ENCODE data around the gene FAF2. TPM values are rescaled to one million over a fixed set of nuclear protein-coding genes. Genes with fewer than 3 reads are reported as not detected.
"Not testable (repeated sequence)": the region's sequence is repeated elsewhere in the genome, so short reads cannot be mapped to it uniquely, and the experiment has no call there.

FAF2 gene
- 34.1 TPM for polyA plus RNA-seq (2013, experiment 1 of 2; ENCODE audit: insufficient read length)
- polyA plus RNA-seq (2013, experiment 2 of 2; ENCODE audit: insufficient read length), result 27.1 TPM

GRCh38 chr5:176447978-176448608 is at the start of gene FAF2:
FAF2 (plus strand) TSS chr5:176448385; CDS start chr5:176448408, 23 bp downstream.
- peak; percentile 98 for DNase-seq

DNA sequence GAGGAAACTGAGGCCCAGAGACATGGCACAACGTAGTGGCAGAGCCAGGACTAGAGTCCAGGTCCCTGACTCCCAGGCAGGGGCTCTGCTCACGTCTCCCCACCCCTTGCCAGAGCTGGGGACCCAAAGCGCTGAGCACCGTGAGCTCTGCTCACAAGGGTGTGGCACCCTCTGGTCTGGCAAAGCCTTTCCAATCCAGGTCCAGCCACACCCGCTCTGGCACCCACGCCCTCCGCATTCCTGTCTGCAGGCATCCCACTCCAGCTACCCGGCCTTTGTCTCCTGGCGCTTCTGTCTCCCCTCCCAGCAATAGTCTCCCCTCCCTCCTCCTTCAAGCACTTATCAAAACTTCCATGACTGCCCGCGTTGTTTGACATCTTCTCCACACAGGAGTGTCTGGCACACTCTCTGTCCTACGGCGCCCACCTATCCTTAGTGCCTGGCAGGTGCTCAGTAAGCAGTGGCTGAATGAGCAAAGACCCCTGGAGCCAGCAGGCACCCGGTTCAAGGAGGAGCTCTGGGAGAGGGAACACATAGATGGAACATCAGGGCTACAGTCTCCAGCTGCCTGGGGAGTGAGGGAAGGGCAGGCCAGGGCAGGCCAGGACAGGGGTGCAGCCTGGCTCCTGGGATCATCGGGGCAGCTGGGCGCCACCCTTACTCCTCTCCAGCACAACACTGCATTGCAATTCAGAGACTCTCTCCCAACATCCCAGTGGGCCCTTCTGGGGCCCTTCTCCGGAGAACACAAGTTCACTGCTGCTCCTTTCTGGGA is 47.6 kb upstream of the FAF2 start:
- DNase-seq, result no peak

GRCh38 chr5:176401281-176402205 is 46.6 kb upstream of the FAF2 start:
- DNase-seq, result no peak

DNA sequence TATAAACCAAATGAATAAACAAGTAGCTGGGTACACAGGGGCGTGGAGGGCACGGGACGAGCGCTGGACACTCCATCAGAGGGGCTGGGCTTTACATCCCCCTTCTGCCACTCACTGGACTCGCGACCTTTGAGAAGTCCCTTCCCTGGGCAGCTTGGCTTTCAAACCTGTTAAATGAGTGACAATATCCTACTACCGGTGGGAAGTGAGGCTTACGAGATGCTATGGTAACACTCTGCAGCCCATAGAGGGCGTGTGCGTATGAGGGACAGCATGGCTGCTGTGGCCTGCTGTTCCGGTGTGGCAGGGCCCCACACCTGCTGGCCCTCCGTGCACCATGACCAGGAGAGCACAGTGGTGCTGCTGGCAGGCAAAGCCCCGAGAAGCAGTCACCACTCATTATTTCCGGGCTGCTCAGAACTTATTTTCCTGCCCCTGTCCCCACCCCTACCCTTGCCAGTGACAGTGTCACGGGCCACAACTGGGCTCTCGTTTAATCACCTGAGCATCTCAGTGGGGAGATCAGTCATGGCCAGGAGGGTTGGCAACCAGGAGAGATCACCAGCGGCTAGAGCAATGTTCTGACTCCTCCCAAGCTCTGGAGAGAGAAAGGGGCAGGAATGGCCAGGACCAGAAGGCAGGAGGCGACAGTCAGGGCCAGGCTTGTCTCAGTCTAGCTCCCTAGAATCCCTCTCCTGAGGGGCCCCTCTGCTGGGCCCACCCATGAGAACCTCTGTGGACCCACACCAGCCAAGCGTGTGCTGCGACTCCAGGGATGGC is 42.3 kb upstream of the FAF2 start:
- no peak for DNase-seq

DNA sequence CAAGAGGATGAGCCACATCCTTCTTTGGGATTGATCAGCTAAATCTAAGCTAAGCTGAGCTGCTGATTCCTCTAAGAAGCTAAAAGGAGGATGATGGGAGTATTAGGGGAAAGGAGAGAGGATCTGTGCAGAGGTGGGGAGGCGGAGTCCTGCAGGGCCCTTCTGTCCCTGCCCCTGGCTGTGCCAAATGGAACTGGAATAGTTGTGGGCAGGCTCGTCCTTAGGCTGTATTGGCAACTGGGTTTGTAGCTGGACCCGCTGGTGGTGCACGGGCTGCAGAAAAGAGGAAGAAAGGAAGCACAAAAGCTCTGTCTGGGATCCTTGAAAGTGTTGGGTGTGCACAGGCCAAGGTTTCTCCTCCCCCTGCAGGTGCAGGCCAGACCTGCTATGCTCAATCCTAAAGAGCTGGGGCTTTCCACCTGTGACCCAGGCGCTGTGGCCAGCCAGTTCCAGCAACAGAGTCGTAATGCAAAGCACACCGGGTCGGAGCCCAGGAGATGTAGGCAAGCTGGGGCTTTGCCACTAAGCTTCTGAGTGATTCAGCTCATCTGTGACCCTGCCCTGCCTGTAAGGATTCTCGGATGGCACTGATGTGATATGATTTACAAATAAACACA is 41.6 kb upstream of the FAF2 start:
- no peak for DNase-seq

DNA sequence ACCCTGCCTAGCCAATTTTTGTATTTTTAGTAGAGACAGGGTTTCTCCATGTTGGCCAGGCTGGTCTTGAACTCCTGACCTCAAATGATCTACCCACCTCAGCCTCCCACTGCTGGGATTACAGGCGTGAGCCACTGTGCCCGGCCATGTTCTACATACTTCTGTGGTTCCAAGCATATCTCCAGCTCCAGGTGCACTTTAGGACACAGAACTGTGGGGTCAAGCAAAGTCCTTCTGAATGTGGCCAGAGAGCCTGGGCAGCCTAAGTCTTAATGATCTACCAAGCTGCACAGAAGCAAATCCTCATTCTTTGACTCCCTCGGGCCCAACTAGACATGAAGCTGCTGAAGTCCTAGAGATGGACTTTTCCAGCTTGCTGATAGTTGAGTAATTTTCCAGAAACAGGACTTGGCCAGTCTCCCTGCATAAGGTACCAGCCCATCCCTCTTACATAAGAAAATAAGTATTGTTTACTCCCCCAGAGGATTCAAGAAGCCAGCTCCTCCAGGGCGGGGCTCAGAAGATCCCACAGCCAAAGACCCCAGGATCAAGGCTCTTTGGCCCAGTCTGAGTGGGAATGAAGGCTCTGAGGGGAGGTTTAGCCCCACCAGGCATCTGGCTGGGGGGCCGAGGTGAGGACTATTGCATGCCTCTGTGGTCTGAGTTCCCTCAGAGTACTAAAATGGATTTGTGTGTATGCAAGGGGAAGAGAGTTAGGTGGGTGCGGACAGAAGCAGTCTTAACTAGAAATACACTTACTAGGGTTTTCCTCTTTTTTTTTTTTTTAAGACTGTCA is 40.5 kb upstream of the FAF2 start:
- no peak for DNase-seq

- DNase-seq, result not testable (repeated sequence)
These were observed 40.0 kb upstream of the FAF2 start for GRCh38 chr5:176408252-176408573.

DNA sequence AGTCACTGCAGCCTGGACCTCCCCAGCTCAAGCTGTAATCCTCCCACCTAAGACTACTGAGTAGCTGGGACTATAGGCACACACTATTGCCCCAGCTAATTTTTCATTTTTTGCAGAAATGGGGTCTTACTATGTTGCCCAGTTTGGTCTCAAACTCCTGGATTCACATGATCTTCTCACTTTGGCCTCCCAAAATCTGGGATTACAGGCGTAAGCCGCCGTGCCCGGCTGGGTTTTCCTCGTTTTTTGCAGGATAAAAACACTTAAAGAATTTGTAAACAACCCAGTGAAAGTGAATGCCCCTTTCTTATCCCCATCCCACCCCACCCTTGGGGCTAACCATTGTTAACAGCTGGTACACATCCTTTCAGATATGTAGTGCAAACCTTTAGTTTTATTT is 39.6 kb upstream of the FAF2 start:
- DNase-seq, result no peak

DNA sequence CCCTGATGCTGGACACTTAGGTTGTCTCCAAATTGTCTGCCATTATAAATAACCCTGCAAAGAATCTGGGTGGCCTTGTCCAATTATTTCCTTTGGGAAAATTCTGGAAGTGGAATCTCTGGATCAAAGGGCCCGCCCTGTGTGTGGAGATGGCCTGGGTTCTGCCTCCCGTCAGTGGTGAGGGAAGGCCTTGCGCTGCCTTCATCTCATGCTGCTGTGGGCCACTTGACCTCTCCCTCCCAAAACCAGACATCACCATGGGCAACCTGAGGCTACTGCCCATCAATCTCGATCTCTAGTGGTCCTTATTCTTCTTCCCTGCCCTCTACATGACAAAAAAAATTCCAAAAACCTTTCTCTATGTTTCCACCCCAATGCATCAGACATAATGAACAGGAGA is 38.4 kb upstream of the FAF2 start:
- DNase-seq, result no peak

DNA sequence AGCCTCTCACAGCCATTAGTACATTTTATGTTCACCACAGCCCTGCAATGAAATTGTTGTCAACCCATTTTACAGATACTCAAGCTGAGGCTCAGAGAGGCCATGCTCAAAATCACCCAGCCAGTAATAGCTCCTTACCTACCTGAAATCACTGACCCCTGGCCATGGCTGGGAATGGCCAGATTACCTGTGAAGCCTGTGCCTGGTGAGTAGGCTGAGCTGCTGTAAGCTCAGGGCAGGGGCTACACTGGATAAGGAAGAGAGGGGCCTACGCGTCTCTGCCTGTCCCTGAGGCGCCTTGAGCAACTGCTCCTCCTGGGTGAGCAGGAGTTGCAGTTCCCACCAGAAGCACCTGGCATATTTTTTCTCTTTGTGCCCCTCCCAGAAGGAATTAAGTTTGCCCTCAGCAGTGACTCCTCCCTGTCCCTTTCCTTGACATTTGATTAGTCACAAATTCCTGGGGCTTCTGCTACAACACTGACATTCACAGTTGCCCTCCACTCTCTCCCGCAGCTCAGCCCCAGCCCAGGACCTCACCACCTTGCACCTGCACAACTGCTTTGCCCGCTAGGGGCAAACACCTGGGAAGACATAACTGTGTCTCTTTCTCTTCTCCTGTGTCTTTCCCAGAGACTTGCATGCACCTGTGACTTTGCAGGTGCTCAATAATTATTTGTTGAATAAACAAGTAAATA is 37.6 kb upstream of the FAF2 start:
- no peak for DNase-seq

- DNase-seq, result no peak
These were observed 35.5 kb upstream of the FAF2 start for GRCh38 chr5:176412517-176413254.

GRCh38 chr5:176413255-176413565 is 35.0 kb upstream of the FAF2 start:
- peak; percentile 9 for DNase-seq

DNA sequence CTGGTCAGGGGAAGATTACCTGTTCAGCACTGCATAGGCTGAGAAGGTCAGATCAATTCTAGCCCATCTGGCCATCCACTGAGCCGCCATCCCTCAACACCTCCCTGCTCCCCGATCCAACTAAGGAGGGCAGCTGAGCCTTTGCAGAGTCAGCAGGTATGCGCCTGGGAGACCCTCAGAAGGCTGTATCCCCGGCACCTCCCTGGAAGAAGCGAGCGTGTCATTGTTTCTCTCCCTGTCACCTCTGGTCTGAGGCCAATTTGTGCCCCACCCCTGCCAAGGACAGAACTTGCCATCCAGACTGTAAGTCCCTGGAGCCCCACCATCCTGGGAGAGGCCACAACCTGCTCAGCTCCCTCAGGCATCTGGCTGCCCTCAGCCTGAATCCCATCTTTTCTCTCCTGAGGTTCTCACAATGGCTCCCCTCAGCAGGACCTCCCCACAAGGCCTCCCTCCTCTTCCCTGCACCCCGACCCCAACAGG is 34.4 kb upstream of the FAF2 start:
- no peak for DNase-seq

DNA sequence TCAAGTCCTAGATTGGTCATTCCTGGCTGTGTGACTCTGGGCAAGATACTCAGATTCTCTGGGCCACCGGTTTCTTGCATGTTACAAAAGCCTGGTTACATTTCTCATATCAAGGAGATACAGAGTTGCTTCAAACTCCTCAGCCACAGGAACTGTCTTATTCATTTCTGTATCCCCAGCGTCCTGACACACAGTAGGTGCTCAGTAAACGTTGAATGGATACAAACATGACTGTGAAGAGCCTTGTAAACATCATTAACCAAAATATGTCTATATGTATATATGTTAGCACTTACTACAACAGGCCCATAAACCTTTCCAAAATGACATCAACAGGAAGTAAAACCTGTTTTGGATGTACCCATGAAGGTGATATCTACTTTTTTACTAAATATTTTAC is 33.5 kb upstream of the FAF2 start:
- DNase-seq, result no peak

GRCh38 chr5:176415240-176415951 is 32.8 kb upstream of the FAF2 start:
- no peak for DNase-seq

DNA sequence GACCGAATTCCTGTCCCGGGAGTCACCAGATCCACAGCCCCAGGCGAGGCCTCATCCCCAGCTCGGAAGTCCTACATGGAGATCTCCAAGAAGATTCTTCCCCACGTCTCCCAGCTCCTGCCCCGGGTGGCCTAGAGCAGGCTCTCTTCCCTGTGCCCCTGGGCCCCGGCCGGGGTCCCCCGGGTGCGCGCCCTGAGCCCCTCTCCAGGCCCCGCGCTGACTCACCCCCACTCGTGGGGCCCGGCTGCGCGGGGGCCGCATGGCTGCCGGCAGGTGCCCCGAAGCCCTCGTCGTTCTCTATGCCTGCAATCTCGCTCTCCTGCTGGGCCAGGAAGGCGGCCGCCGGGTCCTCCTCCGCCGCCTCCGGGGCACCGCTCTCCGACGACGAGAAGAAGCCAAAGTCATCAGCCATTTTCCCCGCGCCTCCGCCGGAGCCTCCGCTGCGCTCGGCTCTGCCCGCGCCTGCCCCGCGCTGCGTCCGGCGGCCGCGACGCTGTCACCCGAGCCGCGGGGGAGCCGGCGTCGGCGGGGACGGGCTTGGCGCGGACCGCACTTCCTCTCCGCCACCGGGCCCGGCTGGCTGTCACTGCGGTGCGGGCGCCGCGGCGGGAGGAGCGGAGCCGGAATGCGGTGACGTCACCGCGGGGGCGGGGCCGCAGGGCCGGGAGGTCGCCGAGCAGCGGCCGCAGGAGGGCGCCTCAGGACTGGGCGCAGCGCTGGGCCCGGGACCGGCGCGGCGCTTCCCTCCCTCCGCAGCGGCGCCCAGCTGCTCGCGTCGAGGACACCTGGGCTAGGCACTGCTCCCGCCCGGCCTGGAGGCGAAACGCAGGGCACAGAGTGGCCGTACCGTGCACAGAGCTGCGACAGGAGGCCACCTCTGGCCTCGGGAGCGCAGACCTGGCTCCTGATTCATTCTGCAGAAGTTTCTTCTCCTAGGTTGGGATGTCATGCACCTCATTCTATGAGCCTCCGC is 31.9 kb upstream of the FAF2 start, which contains the start of gene CLTB:
Gene CLTB (minus strand): TSS at position 588 of the 973 bp plus-strand sequence. CDS start 176 bp downstream, at position 412.
- DNase-seq, result peak; percentile 83

DNA sequence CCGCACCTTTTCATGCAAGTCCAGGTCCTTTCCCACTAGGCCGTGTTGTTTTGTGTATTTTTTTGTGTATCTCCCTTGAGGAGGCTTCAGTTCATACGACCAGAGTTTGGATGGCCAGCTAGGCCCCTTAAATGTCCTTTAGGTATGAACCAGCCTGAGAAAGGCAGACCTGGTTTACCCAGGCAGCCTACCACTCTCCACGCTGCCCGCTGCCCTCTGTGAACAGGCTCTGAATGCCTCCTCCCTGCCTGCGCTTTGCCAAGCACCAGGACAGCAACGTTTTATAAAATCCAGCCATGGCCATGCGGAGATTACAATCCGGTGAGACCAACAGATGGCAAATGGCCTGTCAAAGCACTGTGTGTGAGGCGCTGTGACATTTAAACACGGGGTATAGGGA is 31.2 kb upstream of the FAF2 start:
- no peak for DNase-seq

- DNase-seq, result no peak
These were observed 29.9 kb upstream of the FAF2 start for GRCh38 chr5:176418251-176418650.
